GM12878 (cell line): Measurements from ENCODE around the gene KRTAP10-6. TPM values are rescaled to one million over a fixed set of nuclear protein-coding genes. Genes with fewer than 3 reads are reported as not detected.
"Not testable (repeated sequence)": the region's sequence is repeated elsewhere in the genome, so short reads cannot be mapped to it uniquely, and the experiment has no call there.

Source experiments
- ATAC-seq: fragments of 200-7000 bp; cut with Tn5 transposase; 3 replicates; pipeline ENCODE4 v1.9.1; 2020; ENCODE audit warnings: mild to moderate bottlenecking, moderate library complexity
- BruUV-seq: library from RNA; stranded (reverse); fragments of 400-500 nt; replicated peaks from 2 replicates; lab custom pipeline; 2021; lab: Mats Ljungman, UMichigan
- CTCF ChIA-PET: fragments of 300-600 bp; sonication (Branson Sonifier 250); formaldehyde crosslinking; extraction: SDS; loops from one replicate; lab custom pipeline; 2021; ENCODE audit warnings: inconsistent platforms; lab: Yijun Ruan, JAX
- POLR2A ChIA-PET: fragments of 350-600 bp; formaldehyde crosslinking; extraction: SDS; loops from one replicate; lab custom pipeline; 2021; ENCODE audit warnings: inconsistent platforms; lab: Charles Lee
- RAD21 ChIA-PET: fragments of 300-600 bp; sonication (Branson Sonifier 250); formaldehyde crosslinking; loops from one replicate; lab custom pipeline; 2023; ENCODE audit warnings: antibody characterized with exemption; ENCODE audit not compliant: unreplicated experiment; lab: Charles Lee
- SMC1A ChIA-PET: fragments of 300-600 bp; sonication (Branson Sonifier 250); formaldehyde crosslinking; loops from one replicate; lab custom pipeline; 2023; ENCODE audit not compliant: unreplicated experiment, uncharacterized antibody; lab: Charles Lee
- DNase-seq: peaks from one replicate; pipeline ENCODE4 v3.0.0-alpha.2; 2011; ENCODE audit warnings: low read depth, low spot score
- FAIRE-seq: peaks from 3 replicates; lab custom pipeline; 2011; peaks lifted over from hg19 to GRCh38; lab: Jason Lieb, UNC
- H2AFZ ChIP-seq: 2 replicates; pipeline ENCODE4 v1.6.0; 2011; ENCODE audit warnings: low read depth, low read length, control low read depth; ENCODE audit not compliant: control insufficient read depth
- H3K27ac ChIP-seq: 2 replicates; pipeline ENCODE4 v1.5.1; 2011; ENCODE audit warnings: control low read depth; ENCODE audit not compliant: control insufficient read depth, insufficient read depth
- H3K27me3 ChIP-seq, 2 experiments: replicated peaks in 1 of 2; 2 replicates each; pipeline versions ENCODE4 v1.6.0 to v1.6.1; 2011; ENCODE audit warnings: low read length in 1 of 2; ENCODE audit not compliant: control insufficient read depth in 2 of 2, insufficient read depth in 2 of 2
- H3K36me3 ChIP-seq, 2 experiments: 2 replicates each; pipeline ENCODE4 v1.5.1; 2011; ENCODE audit warnings: low read length in 1 of 2; ENCODE audit not compliant: control insufficient read depth in 2 of 2, insufficient read depth in 2 of 2
- H3K4me1 ChIP-seq: 2 replicates; pipeline ENCODE4 v1.6.1; 2011; ENCODE audit warnings: mild to moderate bottlenecking, low read length, moderate library complexity, mixed read lengths; ENCODE audit not compliant: control insufficient read depth, insufficient read depth
- H3K4me2 ChIP-seq: 2 replicates; pipeline ENCODE4 v1.6.0; 2011; ENCODE audit warnings: control low read depth; ENCODE audit not compliant: control insufficient read depth, insufficient read depth
- H3K4me3 ChIP-seq: fragments of 200-600 bp; sonication (generic); 2 replicates; pipeline ENCODE4 v1.5.1; 2016
- H3K79me2 ChIP-seq: 2 replicates; pipeline ENCODE4 v1.6.0; 2011; ENCODE audit warnings: low read length; ENCODE audit not compliant: control insufficient read depth, insufficient read depth
- H3K9ac ChIP-seq: 2 replicates; pipeline ENCODE4 v1.8.0; 2011; ENCODE audit warnings: low read length, control low read depth, mixed read lengths; ENCODE audit not compliant: control insufficient read depth, insufficient read depth
- H3K9me3 ChIP-seq: replicated peaks from 3 replicates; pipeline ENCODE4 v1.5.1; 2011; ENCODE audit warnings: mild to moderate bottlenecking, low read length; ENCODE audit not compliant: control insufficient read depth, insufficient read depth
- H4K20me1 ChIP-seq: 2 replicates; pipeline ENCODE4 v1.6.0; 2011; ENCODE audit not compliant: control insufficient read depth, insufficient read depth
- CBX3 ChIP-seq: fragments of 200-600 bp; sonication (generic); IDR thresholded peaks from 2 replicates; pipeline ENCODE4 v1.6.1; 2016; ENCODE audit warnings: low read depth, borderline replicate concordance
- IRF4 ChIP-seq: IDR thresholded peaks from 2 replicates; pipeline ENCODE4 v1.6.1; 2011; ENCODE audit warnings: low read depth, low read length
- KLF5 ChIP-seq: fragments of 450-650 bp; IDR thresholded peaks from 2 replicates; pipeline ENCODE4 v1.6.1; 2014; ENCODE audit warnings: mild to moderate bottlenecking; ENCODE audit not compliant: partially characterized antibody
- NFIC ChIP-seq: IDR thresholded peaks from 2 replicates; pipeline ENCODE4 v1.6.1; 2012; ENCODE audit warnings: low read depth, mild to moderate bottlenecking, inconsistent platforms, low read length, moderate library complexity
- RAD21 ChIP-seq: IDR thresholded peaks from 2 replicates; pipeline ENCODE4 v1.6.1; 2011; ENCODE audit warnings: mild to moderate bottlenecking, low read depth, low read length, moderate library complexity; ENCODE audit not compliant: insufficient read depth
- RBBP5 ChIP-seq: fragments of 200-600 bp; sonication (generic); conservative IDR thresholded peaks from 2 replicates; pipeline ENCODE4 v1.6.1; 2016
- WGBS: methylation state at CpG from one replicate; pipeline ENCODE4 v1.1.6; 2016; ENCODE audit warnings: low lambda C conversion rate; ENCODE audit not compliant: insufficient replicate concordance, insufficient coverage; ENCODE audit errors: missing lambda C conversion rate; 5-methylcytosine and 5-hydroxymethylcytosine counted together
- in situ Hi-C: fragments of 300-500 bp; cut with MboI; formaldehyde crosslinking; loops from 9 replicates; pipeline ENCODE4 v1.14.3; 2018; ENCODE audit warnings: mixed read lengths
- intact Hi-C: fragments of 100-400 bp; cut with micrococcal nuclease; formaldehyde crosslinking; loops from one replicate; pipeline ENCODE4 v1.14.2; 2022; ENCODE audit not compliant: unreplicated experiment
- polyA plus RNA-seq, 11 experiments: library from polyadenylated mRNA; depleted of rRNA in 4 of 11; unstranded in 6 of 11; stranded (reverse) in 5 of 11; fragments of >200 nt; fragmentation: Nextera tagmentation in 4 of 11; fragmentation: Illumina TruSeq in 1 of 11; extraction: Ambion mirVana in 4 of 11; extraction: Trizol in 1 of 11; gene quantifications; 1 replicate in 1 of 11; 2 replicates in 10 of 11; pipeline versions ENCODE4 v1.2.1 to v1.2.3, GENCODE V29; 2011 to 2016; ENCODE audit warnings: inconsistent platforms in 2 of 11, missing spikeins in 2 of 11, low read depth in 1 of 11
- total RNA-seq, 4 experiments: library from RNA; depleted of rRNA in 3 of 4; stranded (reverse); fragments of >200 nt in 3 of 4; fragmentation: Illumina TruSeq in 1 of 4; extraction: Trizol in 1 of 4; gene quantifications; 2 replicates each; pipeline versions ENCODE4 v1.2.1 to v1.2.3, GENCODE V29; 2013 to 2021
- TF ChIP-seq, protein P1 (sequence below): fragments of 450-650 bp; IDR thresholded peaks from 2 replicates; pipeline ENCODE4 v1.6.1; 2018; ENCODE audit warnings: mild to moderate bottlenecking, low read depth, moderate library complexity; ENCODE audit not compliant: partially characterized antibody
- TF ChIP-seq, protein P2 (sequence below): IDR thresholded peaks from 2 replicates; pipeline ENCODE4 v1.6.1; 2011; ENCODE audit warnings: mild to moderate bottlenecking, low read depth, low read length, moderate library complexity; ENCODE audit not compliant: insufficient replicate concordance
- TF ChIP-seq, protein P3 (sequence below): fragments of 450-650 bp; IDR thresholded peaks from 2 replicates; pipeline ENCODE4 v1.6.1; 2014; ENCODE audit warnings: mild to moderate bottlenecking

The KRTAP10-6 gene
- total and polyA plus RNA-seq, 10 of the 15 experiments (the other 5 are each of a cell fraction or from before 2014, with no cell fraction given): not detected

DNA sequence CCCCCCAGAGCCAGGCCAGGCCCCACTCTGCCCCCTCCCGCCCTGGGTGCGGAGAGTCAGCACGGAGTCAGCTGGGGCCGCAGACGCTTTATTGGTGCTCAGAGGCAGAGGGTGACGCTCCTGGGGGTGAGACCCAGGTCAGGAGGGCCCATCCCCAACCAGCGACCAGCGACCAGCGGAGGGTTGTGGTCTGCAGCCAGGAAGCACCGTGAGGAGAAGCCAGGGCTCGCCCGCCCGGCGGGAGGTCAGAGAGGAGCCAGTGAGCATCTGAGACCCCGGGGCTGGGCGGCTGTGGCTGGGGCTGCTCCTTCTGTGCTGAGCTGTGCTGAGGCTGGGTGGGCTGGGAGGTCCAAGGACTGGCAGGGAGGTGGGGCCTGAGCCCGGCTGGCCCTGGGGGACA is 42.0 kb downstream of the KRTAP10-6 start:
- 40% methylated on average over 17 of the region's 17 CpGs for WGBS
- in situ Hi-C loops, CTCF ChIA-PET: not testable (repeated sequence)

DNA sequence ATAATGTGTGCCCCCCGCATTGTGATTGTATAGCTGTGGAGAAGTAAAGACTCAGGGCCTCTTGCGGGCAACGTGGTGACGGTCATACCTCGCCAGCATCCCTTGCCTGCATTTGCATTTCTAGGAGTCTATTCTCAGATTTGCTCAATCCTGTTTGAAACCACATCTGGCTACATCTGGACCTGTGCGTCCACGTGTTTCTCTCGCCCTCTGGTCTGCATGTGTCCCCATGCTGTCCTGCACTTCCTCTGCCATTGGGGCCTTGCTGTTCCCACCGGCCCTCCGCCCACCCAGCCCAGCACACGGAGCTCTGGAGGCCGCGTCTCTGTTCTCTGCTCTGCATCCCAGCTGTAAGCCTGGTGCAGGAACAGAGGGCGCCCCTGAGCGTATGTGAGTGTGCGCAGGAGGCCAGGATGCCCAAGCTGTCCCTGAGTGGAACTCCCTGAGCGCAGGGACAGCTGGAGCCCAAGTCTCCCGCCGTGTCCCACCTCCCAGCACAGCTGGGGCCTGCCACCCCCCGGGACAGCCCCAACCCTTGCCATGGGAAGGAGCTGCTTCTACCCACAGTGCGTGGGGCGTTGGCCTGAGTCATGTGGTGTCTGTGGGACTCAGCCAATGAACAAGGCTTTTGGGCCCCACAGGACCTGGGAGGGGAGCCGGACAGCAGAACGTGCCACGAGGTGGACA is 42.6 kb downstream of the KRTAP10-6 start:
- Histone ChIP-seq H3K4me3 (no peak overlapping the region), H3K9ac (no peak overlapping the region), H3K36me3 (no peaks in the 10 kb centered on the region), H3K79me2 (no peaks in the 10 kb centered on the region), H3K27ac (no peak overlapping the region), H3K9me3 (no peaks in the 10 kb centered on the region; the same call in 2 of the 3 replicates), H2AFZ (no peak overlapping the region), H4K20me1 (no peaks in the 10 kb centered on the region), H3K4me2 (no peak overlapping the region), H3K4me1 (no peaks in the 10 kb centered on the region), H3K27me3 (no peaks in the 10 kb centered on the region)
- no peak for DNase-seq
- in situ Hi-C loops (no loop called here), intact Hi-C loops (no loop called here)
- no TSS peak for BruUV-seq
- POLR2A ChIA-PET: no interaction called here
- WGBS: 45% methylated on average over 25 of the region's 25 CpGs
- no peak for FAIRE-seq
- TF ChIP-seq, protein P1, sequence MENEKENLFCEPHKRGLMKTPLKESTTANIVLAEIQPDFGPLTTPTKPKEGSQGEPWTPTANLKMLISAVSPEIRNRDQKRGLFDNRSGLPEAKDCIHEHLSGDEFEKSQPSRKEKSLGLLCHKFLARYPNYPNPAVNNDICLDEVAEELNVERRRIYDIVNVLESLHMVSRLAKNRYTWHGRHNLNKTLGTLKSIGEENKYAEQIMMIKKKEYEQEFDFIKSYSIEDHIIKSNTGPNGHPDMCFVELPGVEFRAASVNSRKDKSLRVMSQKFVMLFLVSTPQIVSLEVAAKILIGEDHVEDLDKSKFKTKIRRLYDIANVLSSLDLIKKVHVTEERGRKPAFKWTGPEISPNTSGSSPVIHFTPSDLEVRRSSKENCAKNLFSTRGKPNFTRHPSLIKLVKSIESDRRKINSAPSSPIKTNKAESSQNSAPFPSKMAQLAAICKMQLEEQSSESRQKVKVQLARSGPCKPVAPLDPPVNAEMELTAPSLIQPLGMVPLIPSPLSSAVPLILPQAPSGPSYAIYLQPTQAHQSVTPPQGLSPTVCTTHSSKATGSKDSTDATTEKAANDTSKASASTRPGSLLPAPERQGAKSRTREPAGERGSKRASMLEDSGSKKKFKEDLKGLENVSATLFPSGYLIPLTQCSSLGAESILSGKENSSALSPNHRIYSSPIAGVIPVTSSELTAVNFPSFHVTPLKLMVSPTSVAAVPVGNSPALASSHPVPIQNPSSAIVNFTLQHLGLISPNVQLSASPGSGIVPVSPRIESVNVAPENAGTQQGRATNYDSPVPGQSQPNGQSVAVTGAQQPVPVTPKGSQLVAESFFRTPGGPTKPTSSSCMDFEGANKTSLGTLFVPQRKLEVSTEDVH: no peak
- no peak for TF ChIP-seq CBX3
- no peak for TF ChIP-seq IRF4
- no peak for TF ChIP-seq RAD21
- no peak for TF ChIP-seq NFIC
- TF ChIP-seq KLF5: no peak
- TF ChIP-seq, protein P2, sequence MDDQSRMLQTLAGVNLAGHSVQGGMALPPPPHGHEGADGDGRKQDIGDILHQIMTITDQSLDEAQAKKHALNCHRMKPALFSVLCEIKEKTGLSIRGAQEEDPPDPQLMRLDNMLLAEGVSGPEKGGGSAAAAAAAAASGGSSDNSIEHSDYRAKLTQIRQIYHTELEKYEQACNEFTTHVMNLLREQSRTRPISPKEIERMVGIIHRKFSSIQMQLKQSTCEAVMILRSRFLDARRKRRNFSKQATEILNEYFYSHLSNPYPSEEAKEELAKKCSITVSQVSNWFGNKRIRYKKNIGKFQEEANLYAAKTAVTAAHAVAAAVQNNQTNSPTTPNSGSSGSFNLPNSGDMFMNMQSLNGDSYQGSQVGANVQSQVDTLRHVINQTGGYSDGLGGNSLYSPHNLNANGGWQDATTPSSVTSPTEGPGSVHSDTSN: no peak
- TF ChIP-seq, protein P3, sequence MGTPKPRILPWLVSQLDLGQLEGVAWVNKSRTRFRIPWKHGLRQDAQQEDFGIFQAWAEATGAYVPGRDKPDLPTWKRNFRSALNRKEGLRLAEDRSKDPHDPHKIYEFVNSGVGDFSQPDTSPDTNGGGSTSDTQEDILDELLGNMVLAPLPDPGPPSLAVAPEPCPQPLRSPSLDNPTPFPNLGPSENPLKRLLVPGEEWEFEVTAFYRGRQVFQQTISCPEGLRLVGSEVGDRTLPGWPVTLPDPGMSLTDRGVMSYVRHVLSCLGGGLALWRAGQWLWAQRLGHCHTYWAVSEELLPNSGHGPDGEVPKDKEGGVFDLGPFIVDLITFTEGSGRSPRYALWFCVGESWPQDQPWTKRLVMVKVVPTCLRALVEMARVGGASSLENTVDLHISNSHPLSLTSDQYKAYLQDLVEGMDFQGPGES: no peak
- no peak for TF ChIP-seq RBBP5
- SMC1A ChIA-PET: no interaction called here
- CTCF ChIA-PET: no interaction called here
- ATAC-seq: no peak
- RAD21 ChIA-PET: interaction anchor here (0.6 kb wide), 1 partner anchor 1530 kb away, joined by 4 read pairs; no protein-coding TSS in a partner anchor

More for the DNA sequence above, 42.0 kb downstream of the KRTAP10-6 start:
- SMC1A ChIA-PET, H3K36me3 ChIP-seq, BruUV-seq, H3K27ac ChIP-seq, H3K4me3 ChIP-seq, H3K4me1 ChIP-seq, H3K9me3 ChIP-seq, POLR2A ChIA-PET, H4K20me1 ChIP-seq, ATAC-seq, DNase-seq, H3K9ac ChIP-seq, RAD21 ChIA-PET, intact Hi-C loops, H3K79me2 ChIP-seq, H3K4me2 ChIP-seq, H3K27me3 ChIP-seq, FAIRE-seq, H2AFZ ChIP-seq: not testable (repeated sequence)
